ENCODE data around the gene ERC2.

ERC2 gene

DNA sequence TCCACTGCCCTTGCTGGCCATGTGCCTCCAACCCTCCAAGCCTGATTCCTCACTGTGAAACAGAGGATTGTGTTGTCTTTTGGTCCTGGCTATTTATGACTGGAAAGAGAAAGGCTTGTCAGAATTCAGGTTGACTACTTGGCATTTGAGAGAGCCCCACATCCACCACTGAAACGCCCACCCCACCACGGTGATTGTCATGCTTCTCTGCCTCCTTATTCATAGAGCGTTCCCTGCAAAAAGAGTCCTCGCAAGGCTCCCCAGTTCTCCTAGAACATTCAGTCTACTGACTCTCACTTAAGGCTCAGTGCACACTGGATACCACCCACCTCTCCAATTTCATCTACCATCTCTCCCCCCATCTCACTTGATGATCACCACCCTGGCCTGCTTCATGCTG lies 818.3 kb downstream of the ERC2 start:
- no peak for DNase-seq

DNA sequence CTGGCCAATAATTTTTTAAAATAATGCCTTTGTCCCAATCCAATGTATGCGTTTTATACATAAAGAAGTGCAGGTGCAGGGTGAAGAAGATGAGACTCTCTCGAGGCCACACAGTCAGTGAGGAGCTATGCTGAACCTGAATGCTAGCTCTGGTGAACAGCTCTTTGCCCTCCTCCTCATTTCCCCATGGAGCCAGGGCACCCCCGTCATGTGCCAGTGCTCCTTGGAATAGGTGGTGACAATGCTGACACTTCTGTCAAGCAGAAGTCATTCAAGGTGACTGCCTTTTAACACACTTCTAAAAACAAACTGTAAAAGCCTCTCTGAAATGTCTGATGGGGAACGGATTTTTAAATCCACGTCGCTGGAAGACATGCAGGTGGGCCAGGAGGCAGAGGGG lies 818.7 kb downstream of the ERC2 start:
- no peak for DNase-seq

DNA sequence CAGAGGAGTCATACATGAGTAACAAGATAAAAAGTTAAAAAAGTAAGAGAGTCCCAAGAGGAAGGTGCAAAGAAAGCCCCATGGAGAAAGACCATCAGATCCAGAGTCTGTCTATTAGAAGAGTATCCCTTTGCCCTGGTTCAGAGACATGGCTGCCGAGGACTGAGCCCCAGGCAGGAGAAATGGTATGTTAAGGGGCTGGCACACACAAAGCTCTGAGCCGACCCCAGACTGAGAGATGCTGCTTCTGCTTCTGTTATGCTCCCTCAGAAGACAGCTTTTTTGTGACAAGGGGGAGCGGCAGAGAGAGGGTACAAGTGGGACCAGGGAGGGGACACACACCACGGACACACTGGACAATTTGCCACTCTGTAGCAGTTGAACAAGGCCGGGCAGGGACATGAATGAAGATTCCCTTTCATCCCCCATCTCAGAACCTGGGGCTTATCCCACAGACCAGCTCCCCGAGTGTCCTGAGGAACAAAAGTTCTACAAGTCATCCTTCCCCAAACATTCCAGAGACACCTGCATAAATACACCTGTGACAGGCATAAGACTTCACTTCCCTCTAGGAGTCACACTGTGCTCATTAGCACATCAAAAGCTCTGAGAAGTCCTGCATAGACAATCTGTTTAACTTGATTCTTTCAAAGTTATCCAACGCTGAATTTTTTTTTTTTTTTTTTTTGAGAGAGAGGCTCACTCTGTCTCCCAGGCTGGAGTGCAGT lies 819.5 kb downstream of the ERC2 start:
- DNase-seq = no peak

DNA sequence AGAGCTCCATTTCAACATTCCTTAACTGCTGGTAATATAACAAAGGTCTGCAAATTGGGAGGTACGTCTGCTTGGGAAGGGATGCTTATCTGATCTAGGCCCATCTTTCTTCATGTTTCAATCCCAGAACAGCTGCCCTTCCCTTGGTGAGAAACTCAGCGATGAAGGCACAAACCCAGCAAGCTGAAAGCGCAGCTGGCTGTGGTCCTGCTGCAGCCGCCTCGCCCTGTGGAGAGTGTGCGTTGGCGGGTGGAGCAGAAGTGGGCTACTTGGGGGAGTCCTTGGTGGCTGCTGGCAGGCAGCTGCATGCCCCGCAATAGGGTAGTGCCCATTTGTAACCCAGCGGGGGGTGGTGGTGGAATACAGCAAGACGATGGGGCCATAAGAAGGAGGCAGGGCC lies 820.6 kb downstream of the ERC2 start:
- no peak for DNase-seq

DNA sequence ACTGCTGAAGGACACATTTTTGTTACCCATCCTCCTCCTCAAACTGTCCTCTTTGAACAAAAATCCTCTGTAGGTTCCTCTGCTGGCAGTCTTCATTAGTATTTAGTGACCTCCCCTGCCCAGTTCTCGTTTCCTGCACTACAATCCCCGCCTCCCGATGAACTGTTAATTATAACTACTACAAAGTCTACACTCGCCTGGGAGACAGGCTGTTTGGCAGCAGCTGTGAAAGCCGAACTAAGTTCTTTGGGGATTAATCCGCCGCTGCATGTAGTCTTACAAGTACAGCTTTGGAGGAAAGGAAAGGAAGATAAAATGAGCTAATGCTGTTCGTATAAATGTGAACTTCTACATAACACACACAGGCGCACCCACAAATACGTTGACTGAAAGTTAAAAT lies 821.2 kb downstream of the ERC2 start:
- no peak for DNase-seq

DNA sequence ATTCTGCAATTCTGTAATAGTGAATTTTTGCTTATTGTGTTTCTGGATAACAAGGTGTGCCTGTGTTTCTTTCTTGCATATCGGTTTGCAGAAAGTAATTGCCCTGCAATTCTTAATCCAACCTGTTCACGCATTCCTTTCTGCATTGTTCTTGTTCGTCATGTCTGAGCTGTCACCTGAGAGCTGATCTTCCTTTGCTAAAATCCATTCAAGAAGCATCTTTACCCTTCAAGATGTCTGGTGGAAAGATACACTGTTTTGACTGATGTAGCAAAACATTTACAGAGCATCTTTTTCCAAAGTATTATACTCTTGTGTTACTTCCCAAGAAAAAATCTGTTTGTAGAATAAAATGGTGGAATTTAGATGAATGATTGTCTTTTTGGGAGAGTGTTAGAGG lies 822.1 kb downstream of the ERC2 start:
- DNase-seq = no peak

DNA sequence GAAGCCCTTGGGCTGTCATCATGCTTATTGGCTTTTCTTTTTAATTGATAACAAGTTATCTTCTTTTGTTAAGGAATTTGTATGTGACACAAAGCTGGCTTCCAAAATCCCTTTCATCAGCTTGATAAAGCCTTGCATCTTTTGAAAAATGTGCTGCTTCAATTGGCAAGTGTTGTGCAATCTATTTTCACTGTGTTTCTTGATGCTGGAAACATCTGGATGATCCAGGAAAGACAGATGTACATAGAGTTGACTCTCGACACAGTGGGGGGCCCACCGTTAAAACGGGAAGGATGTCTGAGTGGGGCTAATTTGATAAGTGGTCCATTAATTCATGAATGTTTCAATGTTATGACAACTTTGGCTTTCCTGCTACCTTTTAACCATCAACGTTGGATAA lies 822.8 kb downstream of the ERC2 start:
- no peak for DNase-seq

DNA sequence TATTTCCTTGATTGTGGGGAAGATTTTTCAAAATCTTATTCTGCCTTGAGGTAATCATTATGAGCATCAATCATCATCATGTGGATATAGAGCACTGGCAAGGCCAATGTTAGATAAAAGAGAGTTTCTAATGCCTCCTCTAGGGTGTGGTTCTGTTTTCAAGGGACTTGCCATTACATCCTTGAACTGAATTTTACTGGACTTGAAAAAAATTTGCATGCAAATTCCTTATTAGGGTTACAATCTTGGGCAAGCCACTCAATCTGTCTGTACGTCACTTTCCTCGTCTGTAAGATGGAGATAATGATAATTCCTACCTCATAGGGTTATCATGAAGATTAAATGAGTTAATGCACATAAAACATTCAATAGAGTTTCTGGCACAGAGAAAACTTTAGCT lies 825.0 kb downstream of the ERC2 start:
- no peak for DNase-seq

DNA sequence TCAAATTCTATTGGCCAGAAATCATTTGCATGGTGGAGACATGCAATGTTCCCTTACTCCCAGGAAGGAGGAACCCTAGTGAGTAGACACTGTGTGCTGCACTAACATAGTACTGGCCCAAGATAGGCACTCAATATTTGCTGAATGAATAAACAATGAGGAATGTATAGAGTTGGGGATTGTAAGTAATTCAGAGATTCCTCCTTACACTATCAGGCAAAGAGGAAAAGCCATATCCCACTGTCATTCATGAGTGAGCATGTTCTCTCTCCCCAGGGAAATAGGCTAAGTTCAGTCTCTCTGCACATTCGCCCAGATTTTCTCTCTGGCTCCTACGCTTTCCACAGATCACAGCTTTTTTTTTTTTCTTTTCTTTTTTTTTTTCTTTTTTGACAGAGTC lies 826.3 kb downstream of the ERC2 start:
- no peak for DNase-seq

DNA sequence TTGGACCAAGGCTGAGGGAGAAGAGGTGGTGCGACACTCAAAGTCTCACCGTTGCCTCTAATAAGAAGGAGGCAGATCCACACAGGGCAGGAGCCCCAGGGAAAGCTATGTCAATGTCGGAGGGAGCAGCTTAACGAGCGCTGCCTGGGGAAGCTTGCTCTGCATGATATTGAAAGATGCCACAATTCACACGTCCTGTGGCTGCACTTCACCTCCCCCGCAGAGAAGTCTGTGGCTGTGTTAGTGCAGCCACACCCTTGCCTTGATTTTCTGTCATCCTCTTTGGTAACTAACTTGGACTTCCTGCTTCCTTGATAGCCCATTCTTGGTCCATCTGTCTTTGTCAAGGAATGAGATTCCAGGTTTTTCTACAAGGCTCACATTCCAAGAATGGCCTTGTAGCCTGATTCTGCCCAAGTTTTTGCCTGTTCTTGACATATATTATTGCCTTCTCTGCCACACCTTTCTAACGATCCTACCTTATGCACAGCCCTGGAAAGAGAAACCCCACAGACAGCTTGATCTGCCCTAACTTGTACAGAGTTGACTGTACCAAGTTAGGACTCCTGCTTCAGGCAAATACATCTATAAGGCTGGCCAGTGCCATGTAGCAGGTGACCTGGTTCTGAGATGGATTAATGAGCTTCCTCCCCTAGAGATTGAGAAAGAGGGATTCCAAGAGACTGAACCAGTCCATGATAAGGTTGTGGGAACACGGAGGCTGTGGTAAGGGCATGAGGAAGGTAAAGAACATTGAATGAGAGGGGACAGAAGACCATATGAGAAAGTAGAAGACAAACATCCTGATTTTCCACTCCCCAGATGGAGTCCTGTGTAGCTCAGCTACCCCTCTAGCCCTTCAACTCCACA lies 828.1 kb downstream of the ERC2 start:
- DNase-seq = no peak

DNA sequence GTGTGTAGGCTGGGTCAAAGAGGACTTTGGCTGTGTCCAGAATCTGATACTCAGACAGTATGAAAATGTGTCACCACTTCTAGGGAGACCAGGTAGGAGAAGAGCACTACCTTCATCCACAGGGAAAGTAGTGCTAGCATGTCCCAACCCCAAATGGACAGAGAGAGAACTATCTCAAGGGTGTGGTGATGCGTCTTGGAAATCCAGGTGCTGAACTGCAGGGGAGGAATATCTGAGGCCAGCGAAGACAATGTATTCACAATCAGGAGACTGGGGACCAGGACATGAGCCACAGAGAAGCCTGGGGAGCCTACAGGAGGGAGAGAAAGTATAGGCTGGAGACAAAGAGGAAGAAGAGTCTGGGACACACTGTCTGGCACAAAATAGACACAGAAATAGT lies 829.1 kb downstream of the ERC2 start:
- no peak for DNase-seq

DNA sequence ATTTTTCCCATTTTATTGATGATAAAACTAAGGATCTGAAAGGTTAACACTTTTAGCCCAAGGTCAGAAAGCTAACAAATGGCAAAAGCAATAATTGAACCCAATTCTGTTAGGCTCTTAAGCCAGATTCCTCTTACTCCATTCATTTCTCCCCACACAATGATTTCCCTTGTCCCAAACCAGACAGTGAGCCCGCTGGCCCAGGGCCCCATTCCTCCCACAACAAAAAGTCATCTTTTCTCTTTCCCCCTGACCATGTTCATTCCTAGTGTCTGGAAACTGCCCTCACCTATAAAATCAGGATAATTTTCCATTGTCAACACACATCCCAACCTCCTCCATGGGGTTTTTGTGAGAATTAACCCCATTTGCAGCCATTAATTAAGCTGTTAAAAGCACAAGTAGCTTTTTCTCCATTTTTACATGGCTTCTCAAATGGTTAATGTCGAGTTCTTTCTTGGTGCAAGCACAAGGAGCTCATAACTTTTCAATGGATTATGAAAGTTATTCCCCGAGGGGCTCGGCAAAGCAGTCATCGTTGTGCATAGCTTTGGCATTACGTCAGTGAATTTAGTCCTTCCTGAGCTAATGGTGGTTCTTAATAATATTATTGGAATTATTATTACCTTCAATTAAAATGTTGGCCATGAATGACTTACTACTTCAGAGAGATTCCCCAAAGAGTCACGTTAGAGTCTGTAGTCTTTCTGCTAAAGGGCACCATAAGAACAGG lies 830.2 kb downstream of the ERC2 start:
- DNase-seq = no peak

DNA sequence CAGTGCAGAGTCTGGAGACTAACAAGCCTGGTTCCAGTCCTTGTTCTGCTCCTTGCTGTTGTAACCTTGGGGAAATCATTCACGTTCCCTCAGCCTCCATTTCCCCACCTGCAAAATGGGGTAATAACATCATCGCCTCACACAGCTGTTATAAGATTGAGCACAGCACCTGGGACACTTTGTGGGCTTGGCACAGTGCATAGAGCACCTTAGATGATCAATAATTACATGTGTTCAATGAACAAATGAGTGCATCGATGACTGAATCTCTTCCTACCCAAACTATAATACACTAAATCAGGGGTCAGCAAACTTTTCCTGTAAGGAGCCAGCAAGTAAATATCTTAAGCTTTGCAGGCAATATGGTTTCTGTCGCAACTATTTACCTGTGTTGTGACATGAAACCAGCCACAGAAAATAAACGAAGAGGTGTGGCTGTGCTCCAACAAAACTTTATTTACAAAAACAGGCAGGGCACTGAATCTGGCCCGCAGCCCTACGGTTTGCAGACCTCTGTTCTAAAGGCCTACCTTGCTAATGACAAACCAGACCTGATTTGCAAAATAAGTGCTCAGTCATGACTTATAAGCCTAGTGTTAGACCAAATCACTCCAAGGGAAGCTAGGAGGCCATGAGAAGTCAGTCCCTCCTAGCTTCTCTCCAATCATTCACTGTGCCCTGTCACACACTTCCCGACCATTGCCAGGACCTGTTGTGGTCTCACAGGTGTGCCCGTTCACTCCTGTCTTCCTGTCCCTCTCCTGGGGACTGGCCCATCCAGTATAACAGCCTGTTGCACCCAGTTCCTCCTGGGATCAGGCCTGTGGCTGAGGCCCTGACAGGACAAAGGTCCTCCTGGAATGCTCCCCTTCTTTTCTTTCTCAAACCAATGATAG lies 831.7 kb downstream of the ERC2 start:
- DNase-seq = no peak

DNA sequence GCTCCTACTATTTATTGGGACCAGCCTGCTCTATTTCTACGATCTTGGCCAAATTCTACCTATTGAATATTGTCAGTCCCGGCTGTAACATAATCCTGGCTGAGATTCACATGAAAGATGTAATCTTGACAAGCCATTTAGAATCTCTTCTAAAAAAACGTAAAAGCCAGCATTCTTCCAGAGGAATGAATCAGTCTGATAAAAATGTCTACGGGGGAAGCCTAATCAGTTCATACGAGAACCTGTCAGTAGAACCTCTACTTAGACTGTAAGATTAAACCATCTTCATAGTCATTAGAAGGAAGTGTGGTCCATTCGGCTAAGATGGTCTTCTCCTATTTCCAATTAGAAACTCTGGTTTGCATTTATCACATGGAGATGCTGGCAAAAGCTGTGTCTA lies 833.9 kb downstream of the ERC2 start:
- no peak for DNase-seq

DNA sequence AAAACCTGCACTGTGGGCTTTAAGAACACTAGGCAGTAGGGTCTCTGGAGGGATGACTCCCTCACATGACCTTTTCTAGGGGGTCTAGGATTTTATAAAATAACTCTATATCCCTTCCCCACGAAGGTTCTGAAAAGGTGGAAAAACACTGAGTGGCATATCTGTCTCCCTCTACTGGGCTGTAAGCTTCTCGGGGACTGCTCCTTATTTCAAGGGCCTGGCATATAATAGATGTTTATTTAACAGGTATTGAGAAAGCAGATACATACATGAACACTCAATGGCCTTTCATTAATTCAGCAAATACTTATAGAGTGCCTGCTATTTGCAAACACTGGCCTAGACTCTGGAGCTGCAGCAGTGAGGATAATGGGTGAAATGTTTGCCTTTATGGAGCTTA lies 834.9 kb downstream of the ERC2 start:
- DNase-seq = no peak

DNA sequence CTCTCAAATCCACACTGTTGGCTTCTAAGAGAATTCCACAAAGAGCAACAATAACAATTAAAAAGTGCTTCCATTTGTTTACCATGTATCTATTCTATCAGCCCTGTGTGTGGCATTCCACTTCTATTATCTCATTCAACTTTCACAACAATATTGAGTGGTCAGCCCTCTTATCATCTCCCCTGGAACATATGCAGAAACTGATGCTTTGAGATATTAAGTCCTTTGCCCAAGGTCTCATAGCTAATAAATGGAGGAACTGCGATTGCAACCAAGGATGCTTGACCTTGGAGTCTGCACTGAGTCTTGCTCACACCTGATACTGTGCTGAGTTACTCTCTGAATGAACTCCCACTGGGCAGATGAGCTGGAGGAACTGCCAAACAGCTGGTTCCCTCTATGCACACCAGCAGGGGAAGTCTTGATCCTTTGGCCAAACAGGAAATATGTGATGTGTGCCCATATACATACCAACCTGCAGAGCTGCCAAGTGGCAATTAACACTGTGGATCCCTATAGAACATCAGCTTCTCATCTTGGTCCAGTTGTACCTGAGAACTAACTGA lies 836.4 kb downstream of the ERC2 start:
- DNase-seq = no peak

DNA sequence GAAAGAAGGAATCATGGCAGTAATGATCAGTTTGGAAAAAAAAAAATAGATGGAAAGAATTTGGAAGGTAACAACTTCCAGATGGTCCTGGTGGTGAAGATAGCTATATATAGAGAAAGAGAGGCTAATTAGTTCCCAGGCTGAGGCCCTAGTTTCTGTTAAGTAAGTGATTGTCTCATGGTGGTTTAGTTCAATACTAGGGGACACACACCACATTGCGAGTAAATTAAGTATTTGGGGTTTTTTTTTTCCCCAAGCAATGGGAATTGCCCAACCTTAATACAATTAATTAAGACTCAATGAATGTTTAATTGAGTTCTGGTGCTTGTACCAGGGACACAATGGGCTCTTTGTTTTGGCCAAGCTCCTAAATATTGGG lies 837.4 kb downstream of the ERC2 start:
- no peak for DNase-seq

DNA sequence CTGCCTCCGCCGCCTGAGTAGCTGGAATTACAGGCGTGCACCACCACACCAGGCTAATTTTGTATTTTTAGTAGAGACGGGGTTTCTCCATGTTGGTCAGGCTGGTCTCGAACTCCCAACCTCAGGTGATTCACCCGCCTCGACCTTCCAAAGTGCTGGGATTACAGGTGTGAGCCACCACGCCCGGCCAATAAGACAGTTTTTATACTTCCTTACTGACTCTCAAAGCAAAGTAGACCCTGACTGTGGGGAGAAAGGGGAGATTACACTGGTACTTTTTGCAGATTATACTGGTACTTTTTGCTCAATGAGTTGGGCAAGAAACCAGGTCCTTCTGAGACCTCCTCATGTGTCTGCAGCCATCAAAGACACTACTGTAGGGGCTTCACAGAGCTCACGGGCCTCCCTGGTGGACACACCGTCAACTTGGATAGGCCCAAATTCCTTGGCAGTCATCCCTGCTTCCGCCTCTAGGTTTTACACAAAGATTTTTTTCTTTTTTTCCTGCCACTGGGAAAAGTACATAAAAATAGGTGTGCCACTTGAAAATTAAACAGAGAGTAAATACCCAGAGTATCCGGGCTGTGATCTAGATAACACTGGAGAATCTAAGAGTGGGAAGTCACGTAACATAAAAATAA lies 837.9 kb downstream of the ERC2 start:
- no peak for DNase-seq

DNA sequence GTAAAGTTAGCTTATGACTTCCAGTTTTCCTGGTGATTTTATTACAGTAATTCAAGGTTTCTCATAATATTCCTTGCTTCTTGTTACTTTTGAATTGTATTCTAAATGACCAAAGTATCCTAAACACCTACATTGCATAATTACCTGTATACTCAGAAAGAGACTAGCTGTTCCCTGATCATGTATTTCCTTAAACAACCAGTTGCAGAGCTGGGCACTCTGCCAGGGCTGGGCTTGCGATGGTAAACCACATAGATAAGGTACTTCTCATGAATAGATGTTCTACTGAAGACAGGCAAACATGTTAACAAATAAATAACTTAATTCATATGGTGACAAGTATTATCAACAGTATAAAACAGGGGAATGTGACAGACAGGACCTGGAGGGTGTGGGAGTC lies 838.8 kb downstream of the ERC2 start:
- no peak for DNase-seq

DNA sequence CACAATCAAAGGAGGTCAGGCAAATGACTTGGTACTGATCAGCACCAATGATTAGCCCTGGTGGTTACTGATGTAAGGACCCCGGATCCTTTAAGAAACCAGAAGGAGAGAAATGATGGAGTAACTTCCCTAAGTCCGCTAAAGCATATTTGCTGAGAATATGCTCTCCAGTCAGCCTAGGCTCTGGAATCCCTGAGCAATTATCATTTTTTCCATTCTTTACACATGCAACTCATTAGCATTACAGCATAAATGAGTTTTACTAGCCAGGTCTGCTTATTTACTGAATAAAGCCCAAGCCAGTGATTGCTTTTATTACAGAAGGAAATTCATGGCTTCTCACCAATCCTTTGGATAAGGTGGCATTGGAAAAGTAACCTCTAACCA lies 842.0 kb downstream of the ERC2 start:
- DNase-seq = no peak

DNA sequence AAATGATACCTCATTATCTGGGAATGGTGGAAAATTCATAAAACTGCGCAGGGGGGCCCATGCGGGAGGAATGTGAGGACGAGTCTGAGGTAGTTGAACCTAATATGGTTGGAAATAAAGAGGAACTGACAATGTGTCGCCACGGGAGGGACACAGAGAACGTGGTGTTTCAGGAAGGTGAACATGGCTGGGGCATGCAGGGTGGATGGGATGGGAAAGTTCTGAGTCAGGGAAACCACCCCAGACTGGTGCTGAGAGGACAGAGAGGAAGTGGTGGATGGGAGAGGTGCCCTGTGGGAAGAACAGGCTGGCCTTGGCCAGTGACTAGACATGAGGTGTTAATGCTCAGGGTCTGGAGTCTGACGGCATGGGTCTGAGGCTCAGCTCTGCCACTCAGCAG lies 844.0 kb downstream of the ERC2 start:
- no peak for DNase-seq

DNA sequence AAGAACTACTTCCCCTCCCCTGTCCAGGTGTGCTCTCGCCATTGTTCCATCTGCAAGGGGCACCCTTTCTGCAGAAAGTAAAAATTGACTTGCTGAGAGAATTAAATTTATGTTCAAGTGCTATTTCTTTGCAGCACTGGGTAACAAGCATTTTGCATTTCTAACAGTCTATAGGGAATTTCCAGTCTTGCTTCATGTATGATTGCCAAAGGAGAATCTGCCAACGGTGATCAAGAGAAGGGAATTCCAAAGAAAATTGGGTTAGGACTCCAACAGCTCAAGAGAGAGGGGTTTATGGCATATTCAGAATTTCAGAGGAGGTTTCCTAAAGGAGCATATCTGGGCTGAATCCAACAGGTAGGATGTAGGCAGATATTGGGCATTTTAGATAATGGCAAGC lies 844.5 kb downstream of the ERC2 start:
- no peak for DNase-seq
